SH-SY5Y (cell line): Measurements from ENCODE around the gene FKBP5.

Experiments
- GATA2 ChIP-seq: IDR thresholded peaks from 2 replicates; pipeline ENCODE4 v1.6.1; 2011; ENCODE audit warnings: mild to moderate bottlenecking, low read depth, low read length
- GATA3 ChIP-seq: IDR thresholded peaks from 2 replicates; pipeline ENCODE4 v1.6.1; 2011; ENCODE audit warnings: low read depth, mild to moderate bottlenecking, low read length, moderate library complexity

DNA sequence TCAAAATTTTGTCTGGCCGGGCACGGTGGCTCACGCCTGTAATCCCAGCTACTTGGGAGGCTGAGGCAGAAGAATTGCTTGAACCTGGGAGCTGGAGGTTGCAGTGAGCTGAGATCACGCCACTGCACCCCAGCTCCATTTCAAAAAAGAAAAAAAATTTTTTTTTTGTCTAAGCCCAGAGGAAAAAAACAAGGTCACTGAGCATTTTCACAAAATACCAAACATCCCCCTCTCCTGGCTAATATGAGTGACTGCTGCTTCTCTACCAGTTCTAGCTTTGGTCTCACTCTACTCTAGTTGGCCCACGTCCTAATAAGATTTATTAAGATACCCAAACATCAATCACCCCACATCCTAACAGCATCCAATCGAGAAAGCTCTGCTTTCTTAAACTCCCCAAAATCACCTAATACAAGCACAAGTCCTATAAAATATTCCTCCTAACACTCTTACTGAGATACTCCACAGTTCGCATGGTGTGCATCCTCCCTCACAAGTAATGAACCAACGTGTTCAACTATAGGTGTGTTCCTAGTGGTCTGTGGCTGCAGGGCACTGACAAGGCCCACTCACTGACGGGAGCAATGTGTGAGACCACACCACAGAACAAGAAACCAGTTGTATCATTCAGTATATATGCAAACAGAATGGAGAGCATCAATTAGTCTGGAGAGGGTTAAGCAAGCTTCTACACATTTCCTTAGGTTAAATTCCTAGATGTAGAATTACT is 64.2 kb downstream of the FKBP5 start:
- no peak for TF ChIP-seq GATA2
- no peak for TF ChIP-seq GATA3
